HepG2 (cell line): ENCODE results near the gene CCDC117. TPM values are rescaled to one million over a fixed set of nuclear protein-coding genes. Genes with fewer than 3 reads are reported as not detected.

Experiments used
- CEBPG ChIP-seq: IDR thresholded peaks from 2 replicates; pipeline ENCODE4 v1.6.1; 2016
- KLF6 ChIP-seq: IDR thresholded peaks from 2 replicates; pipeline ENCODE4 v1.8.0; 2016; ENCODE audit warnings: missing biosample characterization, missing genetic modification reagents
- PLRG1 ChIP-seq: fragments of 450-650 bp; conservative IDR thresholded peaks from 2 replicates; pipeline ENCODE4 v1.6.1; 2016
- REPIN1 ChIP-seq: sonication (generic); formaldehyde crosslinking; IDR thresholded peaks from 2 replicates; pipeline ENCODE4 v1.8.0; 2022; ENCODE audit warnings: missing genetic modification reagents, low read depth, mild to moderate bottlenecking, borderline replicate concordance
- RFXANK ChIP-seq: IDR thresholded peaks from 2 replicates; pipeline ENCODE4 v1.6.1; 2016
- SMAD9 ChIP-seq: sonication (generic); formaldehyde crosslinking; IDR thresholded peaks from 2 replicates; pipeline ENCODE4 v1.5.1; 2020; ENCODE audit warnings: mild to moderate bottlenecking, missing genetic modification reagents
- SOX6 ChIP-seq, 2 experiments: fragments of 450-650 bp in 1 of 2; sonication (generic) in 1 of 2; formaldehyde crosslinking in 1 of 2; IDR thresholded peaks; 2 replicates each; pipeline versions ENCODE4 v1.4.0 to v1.6.1; 2017 to 2020; ENCODE audit warnings: antibody characterized with exemption in 1 of 2, mild to moderate bottlenecking in 1 of 2, missing genetic modification reagents in 1 of 2
- TAF1 ChIP-seq: sonication (generic); formaldehyde crosslinking; IDR thresholded peaks from 2 replicates; pipeline ENCODE4 v1.4.0; 2020; ENCODE audit warnings: missing genetic modification reagents
- YY1 ChIP-seq: IDR thresholded peaks from 2 replicates; pipeline ENCODE4 v1.6.1; 2011; ENCODE audit warnings: low read length, low read depth, moderate library complexity, mild to moderate bottlenecking; ENCODE audit not compliant: insufficient read depth, insufficient replicate concordance
- ZMAT3 ChIP-seq: sonication (generic); formaldehyde crosslinking; conservative IDR thresholded peaks from 2 replicates; pipeline ENCODE4 v1.7.0; 2021; ENCODE audit warnings: missing genetic modification reagents
- ZNF121 ChIP-seq: sonication (generic); formaldehyde crosslinking; IDR thresholded peaks from 2 replicates; pipeline ENCODE4 v1.5.0; 2020; ENCODE audit warnings: mild to moderate bottlenecking, missing genetic modification reagents
- ZNF567 ChIP-seq: sonication (generic); formaldehyde crosslinking; IDR thresholded peaks from 2 replicates; pipeline ENCODE4 v1.8.1; 2023; ENCODE audit warnings: mild to moderate bottlenecking, missing genetic modification reagents, borderline replicate concordance
- polyA plus RNA-seq, 8 experiments: library from polyadenylated mRNA; depleted of rRNA in 3 of 8; stranded (reverse) in 7 of 8; unstranded in 1 of 8; fragments of >200 nt; fragmentation: Illumina TruSeq in 4 of 8; extraction: Trizol in 4 of 8; gene quantifications; 2 replicates each; pipeline versions ENCODE4 v1.2.1 to v1.2.3, GENCODE V29; 2011 to 2016; ENCODE audit warnings: low read depth in 4 of 8, missing spikeins in 1 of 8, mixed read lengths in 1 of 8; ENCODE audit not compliant: insufficient read depth in 1 of 8
- total RNA-seq, 5 experiments: library from RNA; depleted of rRNA; stranded (reverse); fragments of >200 nt; fragmentation: Illumina TruSeq; extraction: Trizol; gene quantifications; 2 replicates each; pipeline ENCODE4 v1.2.3, GENCODE V29; 2016; ENCODE audit warnings: low read depth in 1 of 5
- TF ChIP-seq, protein P1 (sequence below): sonication (generic); formaldehyde crosslinking; IDR thresholded peaks from 2 replicates; pipeline ENCODE4 v1.4.0; 2020; ENCODE audit warnings: missing genetic modification reagents, borderline replicate concordance
- TF ChIP-seq, protein P2 (sequence below): sonication (generic); formaldehyde crosslinking; conservative IDR thresholded peaks from 2 replicates; pipeline ENCODE4 v1.8.1; 2023; ENCODE audit warnings: missing genetic modification reagents
- TF ChIP-seq, protein P3 (sequence below): sonication (generic); formaldehyde crosslinking; IDR thresholded peaks from 2 replicates; pipeline ENCODE4 v1.5.1; 2020; ENCODE audit warnings: mild to moderate bottlenecking, moderate library complexity, missing genetic modification reagents
- TF ChIP-seq, protein P4 (sequence below): IDR thresholded peaks from 2 replicates; pipeline ENCODE4 v1.6.1; 2016; ENCODE audit warnings: control low read depth
- TF ChIP-seq, protein P5 (sequence below), 2 experiments: sonication (generic) in 1 of 2; formaldehyde crosslinking in 1 of 2; IDR thresholded peaks; 2 replicates each; pipeline versions ENCODE4 v1.5.1 to v1.6.1; 2011 to 2020; ENCODE audit warnings: borderline replicate concordance in 1 of 2, low read depth in 1 of 2, low read length in 1 of 2, mild to moderate bottlenecking in 1 of 2, missing genetic modification reagents in 1 of 2, moderate library complexity in 1 of 2

The CCDC117 gene
- total and polyA plus RNA-seq, 2 of the 13 experiments (the other 11 are each of a cell fraction or from before 2014, with no cell fraction given) = 12.6 to 34.2 TPM

DNA sequence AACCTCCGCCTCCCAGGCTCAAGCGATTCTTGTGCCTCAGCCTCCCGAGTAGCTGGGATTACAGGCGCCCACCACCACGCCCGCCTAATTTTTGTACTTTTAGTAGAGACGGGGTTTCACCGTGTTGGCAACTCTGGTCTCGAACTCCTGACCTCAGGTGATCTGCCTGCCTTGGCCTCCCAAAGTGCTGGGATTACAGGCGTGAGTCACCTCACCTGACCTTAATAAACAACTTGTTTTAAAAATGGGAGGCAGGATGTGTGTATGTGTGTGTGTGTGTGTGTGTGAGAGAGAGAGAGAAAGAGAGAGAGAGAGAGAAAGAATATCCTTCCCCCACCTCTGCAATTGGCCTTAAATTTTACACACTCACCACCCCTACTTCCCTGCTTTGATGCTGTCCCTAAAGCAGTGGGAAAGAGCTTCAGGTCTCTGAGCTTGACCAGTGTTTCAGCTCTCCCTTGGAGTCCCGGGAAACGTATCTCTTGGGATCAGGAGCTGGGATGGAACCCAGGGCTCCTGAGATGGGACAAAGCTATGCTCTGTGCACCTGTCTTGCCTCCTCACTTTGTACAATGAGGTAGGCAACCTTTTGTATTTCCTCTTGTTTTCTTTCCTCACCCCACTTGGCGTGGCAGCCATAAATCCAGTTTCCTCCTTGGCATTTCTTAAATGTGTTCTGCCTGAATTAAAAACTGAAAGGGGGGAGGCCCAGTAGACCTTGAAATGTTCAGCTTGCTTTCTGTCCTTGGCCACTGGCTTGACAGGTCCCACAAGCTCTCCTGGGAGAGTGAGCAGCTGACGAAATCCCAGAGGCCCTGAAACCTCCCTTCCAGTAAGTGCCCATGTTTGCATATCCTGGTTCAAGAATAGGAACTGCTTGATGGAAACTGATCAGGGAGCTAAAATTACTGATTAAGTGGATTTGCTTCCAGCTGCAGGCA, 45.7 kb downstream of the CCDC117 start (continued):
- TF ChIP-seq, protein P1, sequence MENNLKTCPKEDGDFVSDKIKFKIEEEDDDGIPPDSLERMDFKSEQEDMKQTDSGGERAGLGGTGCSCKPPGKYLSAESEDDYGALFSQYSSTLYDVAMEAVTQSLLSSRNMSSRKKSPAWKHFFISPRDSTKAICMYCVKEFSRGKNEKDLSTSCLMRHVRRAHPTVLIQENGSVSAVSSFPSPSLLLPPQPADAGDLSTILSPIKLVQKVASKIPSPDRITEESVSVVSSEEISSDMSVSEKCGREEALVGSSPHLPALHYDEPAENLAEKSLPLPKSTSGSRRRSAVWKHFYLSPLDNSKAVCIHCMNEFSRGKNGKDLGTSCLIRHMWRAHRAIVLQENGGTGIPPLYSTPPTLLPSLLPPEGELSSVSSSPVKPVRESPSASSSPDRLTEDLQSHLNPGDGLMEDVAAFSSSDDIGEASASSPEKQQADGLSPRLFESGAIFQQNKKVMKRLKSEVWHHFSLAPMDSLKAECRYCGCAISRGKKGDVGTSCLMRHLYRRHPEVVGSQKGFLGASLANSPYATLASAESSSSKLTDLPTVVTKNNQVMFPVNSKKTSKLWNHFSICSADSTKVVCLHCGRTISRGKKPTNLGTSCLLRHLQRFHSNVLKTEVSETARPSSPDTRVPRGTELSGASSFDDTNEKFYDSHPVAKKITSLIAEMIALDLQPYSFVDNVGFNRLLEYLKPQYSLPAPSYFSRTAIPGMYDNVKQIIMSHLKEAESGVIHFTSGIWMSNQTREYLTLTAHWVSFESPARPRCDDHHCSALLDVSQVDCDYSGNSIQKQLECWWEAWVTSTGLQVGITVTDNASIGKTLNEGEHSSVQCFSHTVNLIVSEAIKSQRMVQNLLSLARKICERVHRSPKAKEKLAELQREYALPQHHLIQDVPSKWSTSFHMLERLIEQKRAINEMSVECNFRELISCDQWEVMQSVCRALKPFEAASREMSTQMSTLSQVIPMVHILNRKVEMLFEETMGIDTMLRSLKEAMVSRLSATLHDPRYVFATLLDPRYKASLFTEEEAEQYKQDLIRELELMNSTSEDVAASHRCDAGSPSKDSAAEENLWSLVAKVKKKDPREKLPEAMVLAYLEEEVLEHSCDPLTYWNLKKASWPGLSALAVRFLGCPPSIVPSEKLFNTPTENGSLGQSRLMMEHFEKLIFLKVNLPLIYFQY = 0 out of 2 replicates have a peak, but pooled peaks have one; percentile 20
- no peak for TF ChIP-seq SMAD9
- TF ChIP-seq, protein P2, sequence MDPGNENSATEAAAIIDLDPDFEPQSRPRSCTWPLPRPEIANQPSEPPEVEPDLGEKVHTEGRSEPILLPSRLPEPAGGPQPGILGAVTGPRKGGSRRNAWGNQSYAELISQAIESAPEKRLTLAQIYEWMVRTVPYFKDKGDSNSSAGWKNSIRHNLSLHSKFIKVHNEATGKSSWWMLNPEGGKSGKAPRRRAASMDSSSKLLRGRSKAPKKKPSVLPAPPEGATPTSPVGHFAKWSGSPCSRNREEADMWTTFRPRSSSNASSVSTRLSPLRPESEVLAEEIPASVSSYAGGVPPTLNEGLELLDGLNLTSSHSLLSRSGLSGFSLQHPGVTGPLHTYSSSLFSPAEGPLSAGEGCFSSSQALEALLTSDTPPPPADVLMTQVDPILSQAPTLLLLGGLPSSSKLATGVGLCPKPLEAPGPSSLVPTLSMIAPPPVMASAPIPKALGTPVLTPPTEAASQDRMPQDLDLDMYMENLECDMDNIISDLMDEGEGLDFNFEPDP = 0 out of 2 replicates have a peak, but pooled peaks have one; percentile 55
- TF ChIP-seq, protein P3, sequence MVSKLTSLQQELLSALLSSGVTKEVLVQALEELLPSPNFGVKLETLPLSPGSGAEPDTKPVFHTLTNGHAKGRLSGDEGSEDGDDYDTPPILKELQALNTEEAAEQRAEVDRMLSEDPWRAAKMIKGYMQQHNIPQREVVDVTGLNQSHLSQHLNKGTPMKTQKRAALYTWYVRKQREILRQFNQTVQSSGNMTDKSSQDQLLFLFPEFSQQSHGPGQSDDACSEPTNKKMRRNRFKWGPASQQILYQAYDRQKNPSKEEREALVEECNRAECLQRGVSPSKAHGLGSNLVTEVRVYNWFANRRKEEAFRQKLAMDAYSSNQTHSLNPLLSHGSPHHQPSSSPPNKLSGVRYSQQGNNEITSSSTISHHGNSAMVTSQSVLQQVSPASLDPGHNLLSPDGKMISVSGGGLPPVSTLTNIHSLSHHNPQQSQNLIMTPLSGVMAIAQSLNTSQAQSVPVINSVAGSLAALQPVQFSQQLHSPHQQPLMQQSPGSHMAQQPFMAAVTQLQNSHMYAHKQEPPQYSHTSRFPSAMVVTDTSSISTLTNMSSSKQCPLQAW (CRISPR knock-in tag) = peak; percentile 11; the same call in 1 of the 2 replicates
- no peak for TF ChIP-seq ZNF567 (CRISPR knock-in tag)
- peak; percentile 91 for TF ChIP-seq CEBPG
- TF ChIP-seq TAF1 (CRISPR knock-in tag) = peak; percentile 36
- no peak for TF ChIP-seq YY1
- TF ChIP-seq SOX6 (IDR thresholded peaks at IDR 0.05) = no peak
- TF ChIP-seq SOX6 (CRISPR knock-in tag; IDR thresholded peaks at IDR 0.05) = peak; percentile 57
- TF ChIP-seq PLRG1 = no peak
- TF ChIP-seq, protein P4, sequence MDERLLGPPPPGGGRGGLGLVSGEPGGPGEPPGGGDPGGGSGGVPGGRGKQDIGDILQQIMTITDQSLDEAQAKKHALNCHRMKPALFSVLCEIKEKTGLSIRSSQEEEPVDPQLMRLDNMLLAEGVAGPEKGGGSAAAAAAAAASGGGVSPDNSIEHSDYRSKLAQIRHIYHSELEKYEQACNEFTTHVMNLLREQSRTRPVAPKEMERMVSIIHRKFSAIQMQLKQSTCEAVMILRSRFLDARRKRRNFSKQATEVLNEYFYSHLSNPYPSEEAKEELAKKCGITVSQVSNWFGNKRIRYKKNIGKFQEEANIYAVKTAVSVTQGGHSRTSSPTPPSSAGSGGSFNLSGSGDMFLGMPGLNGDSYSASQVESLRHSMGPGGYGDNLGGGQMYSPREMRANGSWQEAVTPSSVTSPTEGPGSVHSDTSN = 0 out of 2 replicates have a peak, but pooled peaks have one; percentile 32
- peak; percentile 83 for TF ChIP-seq ZNF121 (CRISPR knock-in tag)
- TF ChIP-seq ZMAT3 = no peak
- TF ChIP-seq, protein P5, sequence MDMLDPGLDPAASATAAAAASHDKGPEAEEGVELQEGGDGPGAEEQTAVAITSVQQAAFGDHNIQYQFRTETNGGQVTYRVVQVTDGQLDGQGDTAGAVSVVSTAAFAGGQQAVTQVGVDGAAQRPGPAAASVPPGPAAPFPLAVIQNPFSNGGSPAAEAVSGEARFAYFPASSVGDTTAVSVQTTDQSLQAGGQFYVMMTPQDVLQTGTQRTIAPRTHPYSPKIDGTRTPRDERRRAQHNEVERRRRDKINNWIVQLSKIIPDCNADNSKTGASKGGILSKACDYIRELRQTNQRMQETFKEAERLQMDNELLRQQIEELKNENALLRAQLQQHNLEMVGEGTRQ (IDR thresholded peaks at IDR 0.05; ENCODE audit: low read depth, low read length) = no peak
- TF ChIP-seq, protein P5 (CRISPR knock-in tag; IDR thresholded peaks at IDR 0.05; ENCODE audit: borderline replicate concordance) = no peak
- peak; percentile 50; the same call in 1 of the 2 replicates for TF ChIP-seq KLF6 (CRISPR knock-in tag)
- 0 out of 2 replicates have a peak, but pooled peaks have one; percentile 16 for TF ChIP-seq REPIN1 (CRISPR knock-in tag)
- 0 out of 2 replicates have a peak, but pooled peaks have one; percentile 5 for TF ChIP-seq RFXANK (CRISPR knock-in tag)
